Brain pericyte (primary cell): ENCODE results near the gene ITGA3.
"Not testable (repeated sequence)": the region's sequence is repeated elsewhere in the genome, so short reads cannot be mapped to it uniquely, and the experiment has no call there.

Experiments
- DNase-seq: peaks from one replicate; pipeline ENCODE4 v3.0.0-alpha.2; 2012; ENCODE audit warnings: low read depth, low spot score

Gene ITGA3

GRCh38 chr17:50052241-50052796, 3.6 kb upstream of the ITGA3 start:
- no peak for DNase-seq

GRCh38 chr17:50052822-50053653, 2.9 kb upstream of the ITGA3 start:
- DNase-seq, result no peak

- no peak for DNase-seq
Observed at GRCh38 chr17:50053654-50053960, 2.3 kb upstream of the ITGA3 start.

- DNase-seq, result no peak
Observed at GRCh38 chr17:50055055-50055425, 870 bp upstream of the ITGA3 start.

- no peak for DNase-seq
Observed at GRCh38 chr17:50056217-50056960, 479 bp downstream of the ITGA3 start.

- DNase-seq, result no peak
Observed at GRCh38 chr17:50056961-50057330, 1.0 kb downstream of the ITGA3 start.

GRCh38 chr17:50057521-50057991, 1.6 kb downstream of the ITGA3 start:
- no peak for DNase-seq

GRCh38 chr17:50058296-50058953, 2.5 kb downstream of the ITGA3 start:
- DNase-seq, result no peak

- DNase-seq, result no peak
Observed at GRCh38 chr17:50059256-50059655, 3.3 kb downstream of the ITGA3 start.

GRCh38 chr17:50059759-50060273, 3.9 kb downstream of the ITGA3 start:
- no peak for DNase-seq

GRCh38 chr17:50060951-50061712, 5.2 kb downstream of the ITGA3 start:
- no peak for DNase-seq

- not testable (repeated sequence) for DNase-seq
Observed at GRCh38 chr17:50061713-50062045, 5.8 kb downstream of the ITGA3 start.

GRCh38 chr17:50062293-50063243, 6.7 kb downstream of the ITGA3 start:
- no peak for DNase-seq

GRCh38 chr17:50063561-50064252, 7.8 kb downstream of the ITGA3 start:
- DNase-seq, result no peak

- DNase-seq, result peak; percentile 71
Observed at GRCh38 chr17:50064253-50065001, 8.5 kb downstream of the ITGA3 start.

GRCh38 chr17:50065056-50065455, 9.1 kb downstream of the ITGA3 start:
- no peak for DNase-seq

GRCh38 chr17:50066995-50067394, 11.1 kb downstream of the ITGA3 start:
- DNase-seq, result no peak

GRCh38 chr17:50067996-50068395, 12.1 kb downstream of the ITGA3 start:
- no peak for DNase-seq
